Neural progenitor cell (in vitro differentiated cells): ENCODE data around the gene ATXN10. TPM values are rescaled to one million over a fixed set of nuclear protein-coding genes. Genes with fewer than 3 reads are reported as not detected.

Experiments used
- DNase-seq: peaks from one replicate; pipeline ENCODE4 v3.0.0-alpha.2; 2016; ENCODE audit warnings: low spot score
- H2AFZ ChIP-seq: fragments of 200-600 bp; sonication (generic); replicated peaks from 2 replicates; pipeline ENCODE4 v1.6.1; 2016; ENCODE audit warnings: antibody characterized with exemption
- H3F3A ChIP-seq: fragments of 200-600 bp; sonication (generic); 2 replicates; pipeline ENCODE4 v1.6.1; 2016; ENCODE audit warnings: antibody characterized with exemption, low read depth
- H3K27ac ChIP-seq: fragments of 200-600 bp; sonication (generic); 2 replicates; pipeline ENCODE4 v1.5.1; 2016; ENCODE audit warnings: mild to moderate bottlenecking
- H3K27me3 ChIP-seq: fragments of 200-600 bp; sonication (generic); 2 replicates; pipeline ENCODE4 v1.6.1; 2016; ENCODE audit warnings: mild to moderate bottlenecking, moderate library complexity
- H3K36me3 ChIP-seq: fragments of 200-600 bp; sonication (generic); 2 replicates; pipeline ENCODE4 v1.5.1; 2016
- H3K4me1 ChIP-seq: fragments of 200-600 bp; sonication (generic); 2 replicates; pipeline ENCODE4 v1.6.1; 2016; ENCODE audit warnings: mixed run types
- H3K4me2 ChIP-seq: fragments of 200-600 bp; sonication (generic); 2 replicates; pipeline ENCODE4 v1.6.1; 2016
- H3K4me3 ChIP-seq: fragments of 200-600 bp; sonication (generic); 2 replicates; pipeline ENCODE4 v1.5.1; 2016
- H3K79me2 ChIP-seq: fragments of 200-600 bp; sonication (generic); 2 replicates; pipeline ENCODE4 v1.6.1; 2016; ENCODE audit warnings: low read depth
- H3K9ac ChIP-seq: fragments of 200-600 bp; sonication (generic); 2 replicates; pipeline ENCODE4 v1.6.1; 2016
- H3K9me3 ChIP-seq: fragments of 200-600 bp; sonication (generic); 2 replicates; pipeline ENCODE4 v1.5.1; 2016; ENCODE audit warnings: low read depth
- H4K20me1 ChIP-seq: fragments of 200-600 bp; sonication (generic); 2 replicates; pipeline ENCODE4 v1.6.1; 2016; ENCODE audit warnings: low read depth
- H3K27ac Mint-ChIP-seq: 3 replicates; pipeline ENCODE4 v1.8.0; 2021; ENCODE audit warnings: mixed read lengths
- H3K27me3 Mint-ChIP-seq: 2 replicates; pipeline ENCODE4 v1.8.0; 2022; ENCODE audit warnings: low read depth, mild to moderate bottlenecking, inconsistent platforms, moderate library complexity, mixed read lengths; ENCODE audit not compliant: insufficient read depth
- H3K36me3 Mint-ChIP-seq: 3 replicates; pipeline ENCODE4 v1.8.0; 2021; ENCODE audit warnings: mixed read lengths
- H3K4me1 Mint-ChIP-seq: 3 replicates; pipeline ENCODE4 v1.8.0; 2021; ENCODE audit warnings: mixed read lengths
- H3K4me3 Mint-ChIP-seq: 3 replicates; pipeline ENCODE4 v1.8.0; 2021; ENCODE audit warnings: mild to moderate bottlenecking, moderate library complexity, mixed read lengths
- H3K9me3 Mint-ChIP-seq: 3 replicates; pipeline ENCODE4 v1.8.0; 2020; ENCODE audit warnings: mixed read lengths
- CTCF ChIP-seq: fragments of 200-600 bp; sonication (generic); IDR thresholded peaks from 2 replicates; pipeline ENCODE4 v1.5.1; 2017; ENCODE audit warnings: antibody characterized with exemption, mild to moderate bottlenecking
- EZH2 ChIP-seq: fragments of 200-600 bp; sonication (generic); IDR thresholded peaks from 2 replicates; pipeline ENCODE4 v1.6.1; 2017; ENCODE audit warnings: antibody characterized with exemption, mild to moderate bottlenecking, moderate library complexity
- EZH2phosphoT487 ChIP-seq: fragments of 200-600 bp; sonication (generic); IDR thresholded peaks from 2 replicates; pipeline ENCODE4 v1.6.1; 2017; ENCODE audit warnings: antibody characterized with exemption
- total RNA-seq: library from RNA; depleted of rRNA; stranded (reverse); fragments of >200 nt; gene quantifications from 2 replicates; pipeline ENCODE4 v1.2.3, GENCODE V29; 2015; ENCODE audit warnings: low replicate concordance

The ATXN10 gene
- total RNA-seq, 1 donor from 2014 or later = 168 TPM

- Histone ChIP-seq H3K4me3 (no peak overlapping the region), H3K4me2 (peak overlapping the region; percentile 69), H2AFZ (no peak overlapping the region), H4K20me1 (no peaks in the 10 kb centered on the region), H3K27ac (no peak overlapping the region), H3K9ac (no peak overlapping the region), H3K79me2 (no peaks in the 10 kb centered on the region), H3K36me3 (no peaks in the 10 kb centered on the region), H3K27me3 (peaks cover 23% of the 10 kb centered on the region), H3K4me1 (peaks cover 40% of the 10 kb centered on the region), H3K9me3 (no peaks in the 10 kb centered on the region), H3F3A (peaks cover 13% of the 10 kb centered on the region)
- Mint-ChIP-seq H3K9me3 (peaks cover 8% of the 10 kb centered on the region), H3K36me3 (no peaks in the 10 kb centered on the region), H3K4me1 (peaks cover 51% of the 10 kb centered on the region), H3K27ac (peak overlapping the region; percentile 76), H3K27me3 (peaks cover 11% of the 10 kb centered on the region), H3K4me3 (no peak overlapping the region)
- no peak for DNase-seq
- no peak for TF ChIP-seq EZH2phosphoT487
- TF ChIP-seq EZH2 = no peak
- no peak for TF ChIP-seq CTCF
Measured at GRCh38 chr22:45878901-45879551, 207.4 kb downstream of the ATXN10 start.

- Histone ChIP-seq H3K4me1 (peaks cover 40% of the 10 kb centered on the region), H3K27ac (no peak overlapping the region), H3K9ac (no peak overlapping the region), H3K4me3 (no peak overlapping the region), H4K20me1 (no peaks in the 10 kb centered on the region), H3K27me3 (peaks cover 19% of the 10 kb centered on the region), H3K9me3 (no peaks in the 10 kb centered on the region), H3K79me2 (no peaks in the 10 kb centered on the region), H3K36me3 (no peaks in the 10 kb centered on the region), H2AFZ (no peak overlapping the region), H3F3A (peaks cover 14% of the 10 kb centered on the region), H3K4me2 (no peak overlapping the region)
- peaks cover 3% of the 10 kb centered on the region for H3K9me3 Mint-ChIP-seq
- peak overlapping the region; percentile 78 for H3K4me3 Mint-ChIP-seq
- TF ChIP-seq CTCF (no peak), EZH2phosphoT487 (no peak), EZH2 (no peak)
- H3K27ac Mint-ChIP-seq = peak overlapping the region; percentile 95
- H3K4me1 Mint-ChIP-seq = peaks cover 51% of the 10 kb centered on the region
- no peak for DNase-seq
- no peaks in the 10 kb centered on the region for H3K36me3 Mint-ChIP-seq
- peaks cover 11% of the 10 kb centered on the region for H3K27me3 Mint-ChIP-seq
Measured at GRCh38 chr22:45879552-45879949, 207.9 kb downstream of the ATXN10 start.

- Histone ChIP-seq H3K4me3 (no peak overlapping the region), H3K27ac (no peak overlapping the region), H3K4me1 (peaks cover 40% of the 10 kb centered on the region), H3K79me2 (no peaks in the 10 kb centered on the region), H2AFZ (no peak overlapping the region), H3K9me3 (no peaks in the 10 kb centered on the region), H3K4me2 (no peak overlapping the region), H3K36me3 (no peaks in the 10 kb centered on the region), H3K9ac (no peak overlapping the region), H3K27me3 (peaks cover 19% of the 10 kb centered on the region), H4K20me1 (no peaks in the 10 kb centered on the region), H3F3A (peaks cover 16% of the 10 kb centered on the region)
- Mint-ChIP-seq H3K4me3 (peak overlapping the region; percentile 78), H3K27ac (peak overlapping the region; percentile 95), H3K36me3 (no peaks in the 10 kb centered on the region), H3K9me3 (peaks cover under 1% of the 10 kb centered on the region), H3K27me3 (peaks cover 13% of the 10 kb centered on the region), H3K4me1 (peaks cover 56% of the 10 kb centered on the region)
- DNase-seq = no peak
- TF ChIP-seq EZH2phosphoT487 (no peak), CTCF (no peak), EZH2 (no peak)
Measured at GRCh38 chr22:45880091-45880715, 208.6 kb downstream of the ATXN10 start.
